Gastroesophageal sphincter (tissue), 4 donors: ENCODE measurements around the gene ABCG5. TPM values are rescaled to one million over a fixed set of nuclear protein-coding genes. Genes with fewer than 3 reads are reported as not detected.

ENCODE experiments used
- ATAC-seq: fragments of 150-250 bp; one replicate; pipeline ENCODE4 v1.9.1; 2016; ENCODE audit warnings: mild to moderate bottlenecking, moderate library complexity
- H3K27ac ChIP-seq, 4 donors: fragments of 200-600 bp; sonication (generic) in 3 of 4; 1 replicate in 3 of 4; 2 replicates in 1 of 4; pipeline ENCODE4 v1.5.1; 2016 to 2019
- H3K27me3 ChIP-seq: fragments of 200-600 bp; sonication (generic); one replicate; pipeline ENCODE4 v1.5.1; 2019
- H3K36me3 ChIP-seq, 2 donors: fragments of 200-600 bp; sonication (generic); one replicate each; pipeline ENCODE4 v1.5.1; 2019; ENCODE audit warnings: control low read depth in 1 of 2
- H3K4me1 ChIP-seq, 3 donors: fragments of 200-600 bp; sonication (generic); 1 replicate in 2 of 3; 2 replicates in 1 of 3; pipeline ENCODE4 v1.5.1; 2016 to 2019; ENCODE audit warnings: control low read depth in 2 of 3
- H3K4me3 ChIP-seq, 2 donors: fragments of 200-600 bp; sonication (generic); one replicate each; pipeline ENCODE4 v1.5.1; 2019; ENCODE audit warnings: mild to moderate bottlenecking in 1 of 2, moderate library complexity in 1 of 2
- H3K9me3 ChIP-seq, 3 donors: fragments of 200-600 bp; sonication (generic); one replicate each; pipeline ENCODE4 v1.5.1; 2017 to 2019; ENCODE audit warnings: control low read depth in 2 of 3
- CTCF ChIP-seq, 4 experiments: fragments of 200-600 bp in 2 of 4; fragments of 450-650 bp in 2 of 4; sonication (generic) in 1 of 4; IDR thresholded peaks; one replicate each; pipeline ENCODE4 v1.5.1; 2017 to 2019; ENCODE audit warnings: antibody characterized with exemption in 4 of 4, mild to moderate bottlenecking in 2 of 4, moderate library complexity in 2 of 4
- EP300 ChIP-seq: sonication (generic); formaldehyde crosslinking; IDR thresholded peaks from one replicate; pipeline ENCODE4 v1.6.1; 2017; ENCODE audit warnings: antibody characterized with exemption, mild to moderate bottlenecking
- POLR2A ChIP-seq, 2 donors: fragments of 450-650 bp; IDR thresholded peaks; one replicate each; pipeline ENCODE4 v1.6.1; 2017; ENCODE audit warnings: antibody characterized with exemption in 2 of 2, mild to moderate bottlenecking in 2 of 2, moderate library complexity in 1 of 2
- POLR2AphosphoS5 ChIP-seq: sonication (generic); formaldehyde crosslinking; IDR thresholded peaks from one replicate; pipeline ENCODE4 v1.6.1; 2017; ENCODE audit warnings: antibody characterized with exemption
- WGBS, 2 donors: methylation state at CpG; one replicate each; pipeline ENCODE4 v1.1.5; 2018; ENCODE audit warnings: low coverage in 1 of 2; 5-methylcytosine and 5-hydroxymethylcytosine counted together
- total RNA-seq, 4 donors: library from RNA; depleted of rRNA; stranded (reverse); fragments of >200 nt; gene quantifications; one replicate each; pipeline ENCODE4 v1.1.0, GENCODE V29; 2016

The ABCG5 gene
- total RNA-seq, 4 donors from 2014 or later, result not detected

- ATAC-seq, result no peak
- H3K36me3 ChIP-seq, result no peaks in the 10 kb centered on the region
- no peak for TF ChIP-seq POLR2AphosphoS5
- no peak for TF ChIP-seq EP300
- TF ChIP-seq CTCF (IDR thresholded peaks at IDR 0.05), result no peak
- TF ChIP-seq POLR2A (IDR thresholded peaks at IDR 0.05), result no peak
- WGBS, 2 donors, result 63 to 71% methylated on average over 1 of the region's 1 CpG
- H3K4me3 ChIP-seq, result no peak overlapping the region
- H3K9me3 ChIP-seq, result no peaks in the 10 kb centered on the region
- H3K27ac ChIP-seq, result no peak overlapping the region
- H3K4me1 ChIP-seq, result no peaks in the 10 kb centered on the region
- H3K27me3 ChIP-seq, result no peaks in the 10 kb centered on the region
Measured at GRCh38 chr2:43845181-43845580, 6.5 kb upstream of the ABCG5 start.

- Histone ChIP-seq H3K4me3 (no peak overlapping the region), H3K36me3 (no peaks in the 10 kb centered on the region), H3K27ac (no peak overlapping the region), H3K4me1 (no peaks in the 10 kb centered on the region), H3K27me3 (no peaks in the 10 kb centered on the region), H3K9me3 (no peaks in the 10 kb centered on the region)
- ATAC-seq, result no peak
- no peak for TF ChIP-seq POLR2A (IDR thresholded peaks at IDR 0.05)
- TF ChIP-seq CTCF (IDR thresholded peaks at IDR 0.05), result no peak
- TF ChIP-seq EP300, result no peak
- TF ChIP-seq POLR2AphosphoS5, result no peak
- WGBS, 2 donors, result 67 to 77% methylated on average over 9 of the region's 9 CpGs
Measured at GRCh38 chr2:43842866-43843226, 4.2 kb upstream of the ABCG5 start.

GRCh38 chr2:43841949-43842865 is 3.6 kb upstream of the ABCG5 start:
- no peaks in the 10 kb centered on the region for H3K4me1 ChIP-seq
- no peak overlapping the region for H3K4me3 ChIP-seq
- no peaks in the 10 kb centered on the region for H3K36me3 ChIP-seq
- no peak overlapping the region for H3K27ac ChIP-seq
- no peak for TF ChIP-seq EP300
- no peak for TF ChIP-seq POLR2A (IDR thresholded peaks at IDR 0.05)
- no peak for TF ChIP-seq POLR2AphosphoS5
- TF ChIP-seq CTCF (IDR thresholded peaks at IDR 0.05), result no peak
- 90 to 94% methylated on average over 9 to 13 of the region's 14 CpGs for WGBS, 2 donors
- H3K9me3 ChIP-seq, result no peaks in the 10 kb centered on the region
- no peak for ATAC-seq
- H3K27me3 ChIP-seq, result no peaks in the 10 kb centered on the region

GRCh38 chr2:43840965-43841364 is 2.3 kb upstream of the ABCG5 start:
- H3K36me3 ChIP-seq, result no peaks in the 10 kb centered on the region
- H3K4me3 ChIP-seq, result no peak overlapping the region
- H3K4me1 ChIP-seq, result no peaks in the 10 kb centered on the region
- ATAC-seq, result no peak
- no peak for TF ChIP-seq POLR2AphosphoS5
- no peak for TF ChIP-seq CTCF (IDR thresholded peaks at IDR 0.05)
- no peak for TF ChIP-seq EP300
- TF ChIP-seq POLR2A (IDR thresholded peaks at IDR 0.05), result no peak
- H3K9me3 ChIP-seq, result no peaks in the 10 kb centered on the region
- WGBS, 2 donors, result 63 to 82% methylated on average over 5 of the region's 5 CpGs
- no peaks in the 10 kb centered on the region for H3K27me3 ChIP-seq
- no peak overlapping the region for H3K27ac ChIP-seq
